Neuronal stem cell (in vitro differentiated cells): ENCODE data around the gene BCL2L1.

ENCODE experiments used
- DNase-seq: peaks from one replicate; pipeline ENCODE4 v3.0.0-alpha.2; 2013; ENCODE audit warnings: low spot score
- H2AFZ ChIP-seq: one replicate; pipeline ENCODE4 v1.6.1; 2013; ENCODE audit warnings: mild to moderate bottlenecking, low read length, inconsistent platforms
- H2AK5ac ChIP-seq: 2 replicates; pipeline ENCODE4 v1.6.1; 2013; ENCODE audit warnings: low read depth, mild to moderate bottlenecking, inconsistent platforms, low read length, moderate library complexity, mixed read lengths
- H2BK120ac ChIP-seq: 2 replicates; pipeline ENCODE4 v1.6.1; 2013; ENCODE audit warnings: low read depth, mild to moderate bottlenecking, inconsistent platforms, low read length, moderate library complexity, mixed read lengths
- H2BK12ac ChIP-seq: one replicate; pipeline ENCODE4 v1.6.1; 2013; ENCODE audit warnings: low read length, inconsistent platforms
- H2BK15ac ChIP-seq: 2 replicates; pipeline ENCODE4 v1.6.1; 2013; ENCODE audit warnings: mild to moderate bottlenecking, low read length, inconsistent platforms, mixed read lengths
- H2BK5ac ChIP-seq: one replicate; pipeline ENCODE4 v1.6.1; 2013; ENCODE audit warnings: inconsistent platforms, mild to moderate bottlenecking, low read length, moderate library complexity
- H3K14ac ChIP-seq: one replicate; pipeline ENCODE4 v1.6.1; 2013; ENCODE audit warnings: low read length, inconsistent platforms
- H3K18ac ChIP-seq: 2 replicates; pipeline ENCODE4 v1.6.1; 2013; ENCODE audit warnings: low read length, inconsistent platforms
- H3K23ac ChIP-seq: 2 replicates; pipeline ENCODE4 v1.6.1; 2013; ENCODE audit warnings: low read depth, mild to moderate bottlenecking, mixed read lengths, low read length, inconsistent platforms; ENCODE audit not compliant: poor library complexity
- H3K27ac ChIP-seq: replicated peaks from 3 replicates; pipeline ENCODE4 v1.5.1; 2013; ENCODE audit warnings: low read length, inconsistent platforms
- H3K27me3 ChIP-seq, 3 experiments: 2 replicates each; pipeline ENCODE4 v1.6.1; 2013; ENCODE audit warnings: low read length in 3 of 3, mild to moderate bottlenecking in 2 of 3, inconsistent platforms in 1 of 3, low read depth in 1 of 3, mixed read lengths in 1 of 3, moderate library complexity in 1 of 3; ENCODE audit not compliant: control insufficient read depth in 3 of 3, insufficient read depth in 3 of 3
- H3K36me3 ChIP-seq, 2 donors: replicated peaks in 1 of 2; 2 replicates each; pipeline ENCODE4 v1.6.1; 2013; ENCODE audit warnings: low read length in 2 of 2; ENCODE audit not compliant: control insufficient read depth in 2 of 2, insufficient read depth in 2 of 2
- H3K4ac ChIP-seq: 2 replicates; pipeline ENCODE4 v1.6.1; 2013; ENCODE audit warnings: inconsistent platforms, mild to moderate bottlenecking, low read length, moderate library complexity
- H3K4me1 ChIP-seq, 2 donors: 1 replicate in 1 of 2; 2 replicates in 1 of 2; pipeline ENCODE4 v1.6.1; 2013; ENCODE audit warnings: low read length in 2 of 2, low read depth in 1 of 2; ENCODE audit not compliant: control insufficient read depth in 2 of 2, insufficient read depth in 1 of 2
- H3K4me2 ChIP-seq: one replicate; pipeline ENCODE4 v1.6.1; 2013; ENCODE audit warnings: mild to moderate bottlenecking, low read length, inconsistent platforms; ENCODE audit not compliant: insufficient read depth, poor library complexity, severe bottlenecking
- H3K4me3 ChIP-seq, 2 donors: 2 replicates each; pipeline ENCODE4 v1.5.1; 2013; ENCODE audit warnings: low read length in 2 of 2, mild to moderate bottlenecking in 2 of 2, inconsistent platforms in 1 of 2, moderate library complexity in 1 of 2
- H3K79me1 ChIP-seq: one replicate; pipeline ENCODE4 v1.6.1; 2013; ENCODE audit warnings: low read depth, mild to moderate bottlenecking, inconsistent platforms, low read length, moderate library complexity
- H3K9ac ChIP-seq: one replicate; pipeline ENCODE4 v1.6.1; 2013; ENCODE audit warnings: mild to moderate bottlenecking, low read depth, low read length, inconsistent platforms; ENCODE audit not compliant: poor library complexity
- H3K9me3 ChIP-seq, 2 donors: replicated peaks in 1 of 2; 2 replicates each; pipeline versions ENCODE3 to v1.6.1; 2013; ENCODE audit warnings: low read length in 2 of 2, mild to moderate bottlenecking in 2 of 2, inconsistent platforms in 1 of 2, low read depth in 1 of 2, mixed read lengths in 1 of 2, moderate library complexity in 1 of 2; ENCODE audit not compliant: control insufficient read depth in 2 of 2, insufficient read depth in 1 of 2
- H4K8ac ChIP-seq: one replicate; pipeline ENCODE4 v1.6.1; 2013; ENCODE audit warnings: low read depth, mild to moderate bottlenecking, inconsistent platforms, low read length, moderate library complexity
- H4K91ac ChIP-seq: one replicate; pipeline ENCODE4 v1.6.1; 2013; ENCODE audit warnings: low read length, low read depth, mild to moderate bottlenecking, inconsistent platforms; ENCODE audit not compliant: poor library complexity
- WGBS, 2 donors: extraction: QIAGEN DNeasy Blood & Tissue Kit; methylation state at CpG; one replicate each; pipeline ENCODE4 v1.1.7; 2013; ENCODE audit warnings: missing lambda C conversion rate in 2 of 2, mixed read lengths in 1 of 2; ENCODE audit not compliant: insufficient read length in 2 of 2, insufficient replicate concordance in 1 of 2; ENCODE audit errors: extremely low coverage in 2 of 2; 5-methylcytosine and 5-hydroxymethylcytosine counted together

Gene BCL2L1

DNA sequence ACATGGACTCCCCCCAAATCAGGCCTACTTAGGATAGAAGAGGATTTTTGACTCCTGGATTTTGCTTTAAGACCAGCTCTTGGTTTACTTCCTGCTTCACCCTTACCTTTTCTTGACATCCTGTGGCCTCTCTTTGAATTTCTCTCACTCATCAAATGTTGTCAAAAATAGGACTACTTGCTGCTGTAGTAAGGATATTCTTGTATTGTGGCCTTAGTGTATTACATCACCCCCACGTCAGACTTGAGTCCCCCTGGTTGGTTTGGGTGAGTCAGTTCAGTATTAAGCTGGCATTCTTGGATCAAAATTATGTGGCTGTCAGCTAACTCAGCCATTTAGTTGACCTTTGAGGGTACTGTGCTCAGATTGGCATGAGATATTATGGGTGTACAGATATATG, 17.5 kb upstream of the BCL2L1 start:
- Histone ChIP-seq H3K27ac (no peak overlapping the region), H2BK15ac (no peak overlapping the region), H2BK12ac (no peak overlapping the region), H3K9me3 (no peaks in the 10 kb centered on the region), H3K36me3 (peaks cover 6 to 35% of the 10 kb centered on the region in 2 donors), H3K18ac (no peak overlapping the region), H3K23ac (no peak overlapping the region), H4K91ac (no peak overlapping the region), H3K4ac (no peak overlapping the region), H3K4me2 (peak overlapping the region; percentile 52), H3K4me3 (peak overlapping the region; percentile 73 to 75), H3K79me1 (peaks cover 4% of the 10 kb centered on the region), H2AK5ac (no peak overlapping the region), H2AFZ (no peak overlapping the region), H2BK5ac (no peak overlapping the region), H3K4me1 (peaks cover 4 to 5% of the 10 kb centered on the region in 2 donors), H3K14ac (no peak overlapping the region), H4K8ac (no peak overlapping the region), H3K27me3 (no peaks in the 10 kb centered on the region), H2BK120ac (no peak overlapping the region), H3K9ac (no peak overlapping the region)
- no CpG with 5 or more reads among the region's 1 CpG for WGBS, 2 donors
- no peak for DNase-seq

DNA sequence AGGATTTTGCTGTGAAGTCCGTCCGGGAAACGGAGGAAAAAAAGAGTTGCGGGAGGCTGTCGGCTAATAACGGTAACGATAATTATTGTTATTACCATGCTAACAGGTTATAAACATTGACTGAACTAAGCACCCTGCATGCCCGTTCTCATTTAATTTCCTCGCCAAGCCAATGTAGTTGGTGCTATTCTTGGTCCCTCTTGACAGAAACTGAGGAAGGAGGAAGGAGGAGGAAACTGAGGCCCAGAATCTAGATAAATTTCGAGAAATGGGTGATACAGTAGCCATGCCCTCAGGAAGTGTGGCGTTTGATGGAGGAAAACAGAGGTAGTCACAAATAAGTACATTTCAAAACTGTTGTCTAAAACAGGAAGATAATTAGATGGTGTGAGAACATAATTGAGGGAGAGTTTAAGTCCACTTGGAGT, 16.9 kb upstream of the BCL2L1 start:
- H3K36me3 ChIP-seq = peaks cover 6 to 29% of the 10 kb centered on the region in 2 donors
- H3K27me3 ChIP-seq = no peaks in the 10 kb centered on the region
- H2BK5ac ChIP-seq = peak overlapping the region; percentile 62
- H4K91ac ChIP-seq = no peak overlapping the region
- no peak overlapping the region for H3K14ac ChIP-seq
- no CpG with 5 or more reads among the region's 11 CpGs for WGBS, 2 donors
- DNase-seq = no peak
- H3K18ac ChIP-seq = peak overlapping the region; percentile 98
- H2BK120ac ChIP-seq = no peak overlapping the region
- H2BK12ac ChIP-seq = no peak overlapping the region
- H3K9me3 ChIP-seq = no peaks in the 10 kb centered on the region
- H2AFZ ChIP-seq = peak overlapping the region; percentile 91
- H3K9ac ChIP-seq = peak overlapping the region; percentile 94
- H4K8ac ChIP-seq = no peak overlapping the region
- no peak overlapping the region for H3K4ac ChIP-seq
- no peak overlapping the region for H2AK5ac ChIP-seq
- no peak overlapping the region for H2BK15ac ChIP-seq
- peak overlapping the region; percentile 77 for H3K4me2 ChIP-seq
- peak overlapping the region; percentile 86 for H3K27ac ChIP-seq
- H3K23ac ChIP-seq = no peak overlapping the region
- H3K4me1 ChIP-seq = peaks cover 4 to 5% of the 10 kb centered on the region in 2 donors
- H3K4me3 ChIP-seq = peak overlapping the region; percentile 73 to 98
- peaks cover 4% of the 10 kb centered on the region for H3K79me1 ChIP-seq

DNA sequence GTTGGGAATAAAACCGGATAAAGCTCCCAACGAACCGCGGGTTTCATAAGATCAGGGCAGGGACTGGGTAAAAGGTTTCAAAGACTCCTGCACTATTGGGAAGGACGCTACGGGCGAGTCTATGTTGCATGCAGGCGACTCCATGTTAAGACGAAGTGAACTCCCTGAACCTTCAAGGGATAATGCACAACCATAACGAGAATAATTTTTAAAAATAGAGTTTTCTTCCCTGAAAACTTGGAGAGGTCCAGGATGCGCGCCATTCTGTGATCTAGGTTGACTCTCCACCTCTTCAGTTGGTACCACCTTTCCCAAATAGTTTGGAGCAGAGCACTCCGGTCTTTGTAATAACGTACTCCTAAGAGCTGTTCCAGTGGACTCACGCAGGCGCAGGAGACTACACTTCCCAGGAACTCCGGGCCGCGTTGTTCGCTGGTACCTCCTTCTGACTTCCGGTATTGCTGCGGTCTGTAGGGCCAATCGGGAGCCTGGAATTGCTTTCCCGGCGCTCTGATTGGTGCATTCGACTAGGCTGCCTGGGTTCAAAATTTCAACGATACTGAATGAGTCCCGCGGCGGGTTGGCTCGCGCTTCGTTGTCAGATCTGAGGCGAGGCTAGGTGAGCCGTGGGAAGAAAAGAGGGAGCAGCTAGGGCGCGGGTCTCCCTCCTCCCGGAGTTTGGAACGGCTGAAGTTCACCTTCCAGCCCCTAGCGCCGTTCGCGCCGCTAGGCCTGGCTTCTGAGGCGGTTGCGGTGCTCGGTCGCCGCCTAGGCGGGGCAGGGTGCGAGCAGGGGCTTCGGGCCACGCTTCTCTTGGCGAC, 16.3 kb upstream of the BCL2L1 start, which contains the start of gene TPX2:
TPX2 (plus strand) TSS at position 562 of the 821 bp plus-strand sequence. CDS start 18,187 bp downstream, outside the sequence.
- no peaks in the 10 kb centered on the region for H3K27me3 ChIP-seq
- peak within 1 kb of the TSS; percentile 49 for H3K14ac ChIP-seq
- no peaks in the 10 kb centered on the region for H3K9me3 ChIP-seq
- H3K18ac ChIP-seq = peak within 1 kb of the TSS; percentile 98
- H2AK5ac ChIP-seq = no peak within 1 kb of the TSS
- H3K27ac ChIP-seq = peak within 1 kb of the TSS; percentile 86
- H3K4me2 ChIP-seq = peak within 1 kb of the TSS; percentile 77
- no peak within 1 kb of the TSS for H2BK15ac ChIP-seq
- no peak within 1 kb of the TSS for H4K91ac ChIP-seq
- peak within 1 kb of the TSS; percentile 91 for H2AFZ ChIP-seq
- peak within 1 kb of the TSS; percentile 38 for H3K23ac ChIP-seq
- H3K9ac ChIP-seq = peak within 1 kb of the TSS; percentile 94
- no peak within 1 kb of the TSS for H2BK12ac ChIP-seq
- peaks cover 4% of the 10 kb centered on the region for H3K79me1 ChIP-seq
- peak within 1 kb of the TSS; percentile 73 to 98 for H3K4me3 ChIP-seq
- WGBS, 2 donors = no CpG with 5 or more reads among the region's 54 CpGs
- H4K8ac ChIP-seq = no peak within 1 kb of the TSS
- peaks cover 4 to 22% of the 10 kb centered on the region in 2 donors for H3K36me3 ChIP-seq
- H3K4me1 ChIP-seq = peaks cover 4 to 5% of the 10 kb centered on the region in 2 donors
- H2BK120ac ChIP-seq = no peak within 1 kb of the TSS
- no peak within 1 kb of the TSS for H3K4ac ChIP-seq
- peak within 1 kb of the TSS; percentile 62 for H2BK5ac ChIP-seq
- DNase-seq = peak; percentile 95

DNA sequence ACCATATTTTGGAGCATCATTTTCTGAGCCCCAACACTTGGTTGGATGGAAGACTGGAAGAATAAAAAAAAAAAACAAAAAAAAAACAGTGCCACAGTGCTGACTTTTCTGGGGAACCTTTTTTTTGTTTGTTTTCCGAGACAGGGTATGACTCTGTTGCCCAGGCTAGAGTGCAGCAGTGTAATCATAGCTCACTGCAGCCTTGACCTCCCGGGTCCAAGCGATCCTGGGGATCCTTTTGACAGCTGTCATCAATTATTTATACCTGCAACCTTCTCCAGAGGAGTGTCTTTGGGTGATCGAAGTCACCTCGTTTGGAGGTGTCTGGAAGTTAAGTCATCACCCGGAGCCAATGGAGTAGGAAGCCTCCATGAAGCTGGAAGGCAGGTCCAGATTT, 8.7 kb upstream of the BCL2L1 start:
- H3K36me3 ChIP-seq = no peaks in the 10 kb centered on the region
- H3K4me1 ChIP-seq = no peaks in the 10 kb centered on the region
- no peak overlapping the region for H3K14ac ChIP-seq
- no peaks in the 10 kb centered on the region for H3K79me1 ChIP-seq
- no peak overlapping the region for H2BK12ac ChIP-seq
- H3K4ac ChIP-seq = no peak overlapping the region
- peak overlapping the region; percentile 6 for H2AFZ ChIP-seq
- H3K27ac ChIP-seq = no peak overlapping the region
- H2AK5ac ChIP-seq = no peak overlapping the region
- no peak for DNase-seq
- H4K91ac ChIP-seq = no peak overlapping the region
- no peaks in the 10 kb centered on the region for H3K27me3 ChIP-seq
- no peak overlapping the region for H2BK15ac ChIP-seq
- no peak overlapping the region for H2BK5ac ChIP-seq
- no peak overlapping the region for H2BK120ac ChIP-seq
- no peaks in the 10 kb centered on the region for H3K9me3 ChIP-seq
- no peak overlapping the region for H3K18ac ChIP-seq
- no CpG with 5 or more reads among the region's 6 CpGs for WGBS, 2 donors
- H4K8ac ChIP-seq = no peak overlapping the region
- no peak overlapping the region for H3K4me2 ChIP-seq
- no peak overlapping the region for H3K4me3 ChIP-seq
- H3K9ac ChIP-seq = no peak overlapping the region
- H3K23ac ChIP-seq = no peak overlapping the region
